Measurements from ENCODE around the gene TGFBR3.

Gene TGFBR3

DNA sequence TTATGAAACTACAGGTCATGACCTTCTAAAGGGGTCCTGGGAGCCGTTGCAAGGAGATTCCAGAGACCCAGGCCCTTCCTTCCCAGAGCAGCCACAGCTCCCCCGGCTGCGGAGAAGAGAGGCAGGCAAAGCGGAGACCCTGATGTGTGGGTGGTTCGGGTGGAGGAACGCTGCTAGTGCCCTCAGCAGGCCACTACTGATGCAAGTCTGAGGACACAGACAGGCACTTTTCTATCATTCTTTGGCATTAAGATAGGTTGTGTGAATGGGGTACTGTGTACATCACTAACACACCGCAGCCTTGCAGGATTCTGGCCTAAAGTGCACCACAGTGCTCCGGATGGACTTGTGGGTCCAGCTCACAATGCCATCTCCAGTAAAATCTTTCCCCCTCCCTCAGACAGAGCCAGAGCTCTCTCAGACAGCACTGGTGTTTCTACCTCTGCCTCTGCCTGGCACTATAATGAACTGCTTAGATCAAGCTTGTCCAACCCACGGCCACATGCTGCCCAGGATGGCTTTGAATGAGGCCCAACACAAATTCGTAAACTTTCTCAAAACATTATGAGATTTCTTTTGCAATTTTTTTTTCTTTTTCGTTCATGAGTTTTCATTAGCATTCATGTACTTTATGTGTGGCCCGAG is 121.4 kb downstream of the TGFBR3 start:
- no peak for DNase-seq
- H3K9me3 ChIP-seq (ENCODE audit: control insufficient read depth, low read length) = no peaks in the 10 kb centered on the region
- no peak overlapping the region for H3K27ac ChIP-seq (ENCODE audit: insufficient read depth, low read length, poor library complexity, severe bottlenecking)
- H3K4me1 ChIP-seq (ENCODE audit: control insufficient read depth, insufficient read depth, low read length, poor library complexity, severe bottlenecking) = no peaks in the 10 kb centered on the region
- H3K36me3 ChIP-seq (ENCODE audit: control insufficient read depth, insufficient read depth, low read length) = no peaks in the 10 kb centered on the region
- H3K4me3 ChIP-seq (ENCODE audit: insufficient read depth, low read depth, low read length, poor library complexity, severe bottlenecking) = no peak overlapping the region
- H3K27me3 ChIP-seq (replicated peaks; ENCODE audit: control insufficient read depth, insufficient read depth, low read length, poor library complexity, severe bottlenecking) = no peaks in the 10 kb centered on the region

DNA sequence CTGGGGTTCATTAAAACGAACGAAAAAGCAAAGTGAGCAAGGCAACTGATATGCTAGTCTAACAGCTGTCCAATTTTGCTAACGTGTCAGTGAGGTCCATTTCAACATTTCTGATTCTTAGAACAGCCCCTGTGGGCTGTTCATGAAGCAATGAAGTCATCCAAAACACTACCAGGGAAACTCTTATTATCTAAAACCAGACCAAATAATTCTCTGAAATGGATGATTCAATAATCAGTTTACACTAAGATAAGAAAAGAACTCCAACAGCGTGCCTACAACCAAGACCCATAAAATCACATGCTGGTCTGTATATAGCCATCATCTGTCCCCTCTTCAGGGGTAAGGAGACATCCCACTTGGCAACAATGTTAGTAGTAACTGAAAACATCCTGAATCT is 122.7 kb downstream of the TGFBR3 start:
- no peak for DNase-seq
- H3K27ac ChIP-seq (ENCODE audit: insufficient read depth, low read length, poor library complexity, severe bottlenecking) = no peak overlapping the region
- no peak overlapping the region for H3K4me3 ChIP-seq (ENCODE audit: insufficient read depth, low read depth, low read length, poor library complexity, severe bottlenecking)
- H3K36me3 ChIP-seq (ENCODE audit: control insufficient read depth, insufficient read depth, low read length) = no peaks in the 10 kb centered on the region
- H3K27me3 ChIP-seq (replicated peaks; ENCODE audit: control insufficient read depth, insufficient read depth, low read length, poor library complexity, severe bottlenecking) = no peaks in the 10 kb centered on the region
- no peaks in the 10 kb centered on the region for H3K4me1 ChIP-seq (ENCODE audit: control insufficient read depth, insufficient read depth, low read length, poor library complexity, severe bottlenecking)
- H3K9me3 ChIP-seq (ENCODE audit: control insufficient read depth, low read length) = no peaks in the 10 kb centered on the region

DNA sequence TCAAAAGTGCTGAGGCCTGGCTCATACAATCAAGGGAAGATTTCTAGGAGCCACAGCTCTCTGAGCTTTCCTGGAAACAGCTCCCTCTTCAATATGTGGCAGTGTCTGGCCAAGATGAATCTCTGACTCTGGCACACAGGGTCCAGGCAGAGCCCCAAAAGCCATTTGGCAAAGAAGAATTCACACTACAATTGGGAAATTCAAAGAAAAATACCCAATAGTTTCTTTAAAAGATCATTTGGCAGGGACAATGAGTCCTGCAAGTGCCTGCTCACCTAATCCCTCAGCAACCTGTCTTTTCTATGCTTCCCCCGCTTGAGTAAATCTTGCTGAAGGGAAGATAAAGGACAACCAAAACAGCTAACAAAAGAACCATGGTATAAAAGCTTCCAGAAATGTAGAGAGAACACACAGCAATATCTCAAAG is 124.6 kb downstream of the TGFBR3 start:
- Histone ChIP-seq H3K36me3 (ENCODE audit: control insufficient read depth, insufficient read depth, low read length) (no peaks in the 10 kb centered on the region), H3K27me3 (replicated peaks; ENCODE audit: control insufficient read depth, insufficient read depth, low read length, poor library complexity, severe bottlenecking) (no peaks in the 10 kb centered on the region), H3K27ac (ENCODE audit: insufficient read depth, low read length, poor library complexity, severe bottlenecking) (no peak overlapping the region), H3K9me3 (ENCODE audit: control insufficient read depth, low read length) (no peaks in the 10 kb centered on the region), H3K4me3 (ENCODE audit: insufficient read depth, low read depth, low read length, poor library complexity, severe bottlenecking) (no peak overlapping the region), H3K4me1 (ENCODE audit: control insufficient read depth, insufficient read depth, low read length, poor library complexity, severe bottlenecking) (no peaks in the 10 kb centered on the region)
- no peak for DNase-seq

DNA sequence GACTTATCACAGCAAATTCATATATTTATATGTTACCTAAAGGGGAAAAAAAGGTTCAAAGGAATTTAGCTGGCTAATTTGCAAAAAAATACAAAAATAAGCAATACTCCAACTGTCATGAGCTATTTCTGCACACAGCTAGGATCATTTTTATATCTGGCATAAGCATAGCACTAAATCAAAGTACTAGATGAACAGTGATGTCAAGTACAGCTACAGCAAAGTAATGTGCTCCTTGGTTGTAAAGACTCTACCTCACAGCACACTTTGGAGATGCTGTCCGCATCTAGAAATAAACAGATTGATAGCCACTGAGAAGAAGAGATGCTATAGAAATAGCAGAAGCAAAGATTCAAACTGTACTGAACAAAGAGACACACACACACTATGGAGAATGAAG is 125.4 kb downstream of the TGFBR3 start:
- DNase-seq = no peak
- H3K27me3 ChIP-seq (replicated peaks; ENCODE audit: control insufficient read depth, insufficient read depth, low read length, poor library complexity, severe bottlenecking) = no peaks in the 10 kb centered on the region
- no peak overlapping the region for H3K27ac ChIP-seq (ENCODE audit: insufficient read depth, low read length, poor library complexity, severe bottlenecking)
- H3K4me3 ChIP-seq (ENCODE audit: insufficient read depth, low read depth, low read length, poor library complexity, severe bottlenecking) = no peak overlapping the region
- H3K4me1 ChIP-seq (ENCODE audit: control insufficient read depth, insufficient read depth, low read length, poor library complexity, severe bottlenecking) = no peaks in the 10 kb centered on the region
- H3K36me3 ChIP-seq (ENCODE audit: control insufficient read depth, insufficient read depth, low read length) = no peaks in the 10 kb centered on the region
- H3K9me3 ChIP-seq (ENCODE audit: control insufficient read depth, low read length) = no peaks in the 10 kb centered on the region

DNA sequence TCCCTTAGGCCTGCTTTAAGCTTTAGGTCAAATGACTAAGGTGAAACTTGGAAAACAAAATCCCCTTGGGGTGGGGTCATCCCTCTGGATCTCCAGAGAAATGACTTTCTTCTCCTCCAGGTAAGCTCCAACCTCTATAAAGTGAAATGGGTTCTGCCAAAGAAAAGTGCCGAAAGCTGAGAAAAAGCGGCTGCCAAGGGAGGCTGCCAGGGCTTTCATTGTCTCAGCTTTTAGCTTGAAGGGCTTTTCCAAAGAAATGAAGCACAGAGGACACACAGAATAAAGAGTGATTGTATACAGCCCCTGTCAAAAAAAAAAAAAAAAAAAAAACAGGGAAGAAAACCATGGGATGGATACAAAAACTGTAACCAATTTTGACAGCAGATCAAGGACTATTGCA is 126.9 kb downstream of the TGFBR3 start:
- DNase-seq = no peak
- Histone ChIP-seq H3K9me3 (ENCODE audit: control insufficient read depth, low read length) (no peaks in the 10 kb centered on the region), H3K27ac (ENCODE audit: insufficient read depth, low read length, poor library complexity, severe bottlenecking) (no peak overlapping the region), H3K36me3 (ENCODE audit: control insufficient read depth, insufficient read depth, low read length) (no peaks in the 10 kb centered on the region), H3K27me3 (replicated peaks; ENCODE audit: control insufficient read depth, insufficient read depth, low read length, poor library complexity, severe bottlenecking) (no peaks in the 10 kb centered on the region), H3K4me1 (ENCODE audit: control insufficient read depth, insufficient read depth, low read length, poor library complexity, severe bottlenecking) (no peaks in the 10 kb centered on the region), H3K4me3 (ENCODE audit: insufficient read depth, low read depth, low read length, poor library complexity, severe bottlenecking) (no peak overlapping the region)

DNA sequence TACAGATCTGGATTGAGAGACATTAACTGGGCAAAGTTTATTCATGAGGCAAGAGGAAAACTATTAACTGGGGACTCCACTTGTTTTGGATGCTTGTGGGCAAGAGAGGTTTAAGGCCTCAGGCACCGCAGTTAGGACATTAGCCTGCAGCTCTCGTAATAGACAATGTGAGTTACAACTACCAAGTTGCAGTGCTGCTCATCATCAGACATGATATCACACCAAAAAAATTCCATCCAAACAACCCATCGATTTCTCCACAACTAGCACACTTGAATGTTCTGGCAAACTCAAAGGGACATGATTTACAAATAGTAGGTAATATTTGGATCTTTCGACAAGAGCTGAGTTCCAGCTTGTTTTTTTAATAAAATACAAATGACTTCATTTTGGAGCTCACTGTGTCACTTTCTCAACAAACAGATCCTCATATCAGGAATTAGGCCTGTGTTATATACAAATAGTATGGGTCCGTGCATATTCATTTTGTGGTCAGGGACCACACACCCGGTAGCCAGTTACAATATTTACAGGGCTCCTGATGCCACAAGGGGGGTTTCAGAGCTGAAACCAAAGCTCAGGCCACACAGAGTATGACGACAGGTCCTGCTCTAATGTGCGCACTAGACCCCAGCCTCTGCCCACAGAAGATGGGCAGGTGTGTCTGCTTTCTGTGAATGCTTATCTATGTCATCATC is 128.0 kb downstream of the TGFBR3 start:
- no peak overlapping the region for H3K27ac ChIP-seq (ENCODE audit: insufficient read depth, low read length, poor library complexity, severe bottlenecking)
- DNase-seq = no peak
- H3K4me1 ChIP-seq (ENCODE audit: control insufficient read depth, insufficient read depth, low read length, poor library complexity, severe bottlenecking) = no peaks in the 10 kb centered on the region
- H3K9me3 ChIP-seq (ENCODE audit: control insufficient read depth, low read length) = no peaks in the 10 kb centered on the region
- no peaks in the 10 kb centered on the region for H3K36me3 ChIP-seq (ENCODE audit: control insufficient read depth, insufficient read depth, low read length)
- no peaks in the 10 kb centered on the region for H3K27me3 ChIP-seq (replicated peaks; ENCODE audit: control insufficient read depth, insufficient read depth, low read length, poor library complexity, severe bottlenecking)
- H3K4me3 ChIP-seq (ENCODE audit: insufficient read depth, low read depth, low read length, poor library complexity, severe bottlenecking) = no peak overlapping the region

DNA sequence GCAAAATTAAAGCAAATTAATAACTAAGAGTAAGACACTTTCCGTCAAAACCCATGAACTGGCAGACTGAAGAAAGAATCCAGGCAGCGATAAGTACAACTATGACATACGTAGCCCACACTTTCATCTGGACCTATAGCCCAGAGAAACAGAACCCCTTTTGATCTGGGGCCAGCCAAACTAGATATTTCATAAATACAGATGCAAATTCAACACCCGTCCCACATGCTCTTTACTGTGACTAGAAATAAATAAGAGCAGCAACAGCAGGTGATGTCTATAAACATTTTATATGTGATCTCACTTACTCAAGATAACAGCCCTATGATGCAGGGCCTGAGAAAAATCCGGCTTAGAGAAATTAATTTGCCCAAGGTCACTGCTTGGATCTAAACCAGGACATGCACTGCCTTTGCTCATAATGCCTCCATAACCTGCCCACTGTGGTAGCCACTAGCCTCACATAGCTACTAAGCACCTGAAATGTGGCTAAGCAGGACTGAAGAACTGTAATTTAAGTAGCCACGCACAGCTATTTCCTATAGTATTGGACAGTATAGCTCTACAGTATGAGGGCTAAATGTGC is 130.2 kb downstream of the TGFBR3 start:
- no peak for DNase-seq

DNA sequence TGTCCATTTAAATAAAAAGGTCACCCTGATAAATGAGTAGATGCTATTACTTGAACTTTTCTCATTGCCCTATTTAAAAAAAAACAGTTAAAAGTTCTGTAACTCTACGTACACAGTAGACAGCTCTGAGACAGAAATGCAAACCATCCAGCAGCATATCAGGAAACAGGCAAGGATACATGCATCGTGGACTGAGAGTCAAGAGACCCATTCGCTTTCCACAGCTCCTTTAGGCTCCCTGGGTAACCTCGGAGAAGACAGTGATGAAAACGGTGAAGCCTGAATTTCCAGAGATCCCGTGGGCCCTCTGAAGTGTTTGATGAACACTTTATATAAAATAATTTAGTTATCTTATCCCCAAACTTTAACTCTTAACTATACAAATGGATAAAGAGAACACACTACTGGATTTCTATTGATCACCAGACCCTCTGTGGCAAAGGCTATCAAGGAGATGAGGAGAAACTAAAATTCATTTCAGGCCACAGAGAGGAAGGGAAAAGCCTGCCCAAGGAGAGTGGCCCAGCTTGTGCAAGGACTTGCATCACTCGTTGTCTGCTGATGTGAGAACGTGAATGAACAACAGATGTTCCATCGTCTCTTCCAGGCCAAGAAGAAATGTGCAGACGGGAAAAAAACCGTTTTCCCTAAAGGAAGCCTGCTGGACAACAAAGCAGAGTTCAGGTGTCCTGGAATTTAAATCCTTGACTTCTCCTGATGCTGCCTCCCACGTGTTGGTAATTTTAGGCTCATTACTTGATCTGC is 131.0 kb downstream of the TGFBR3 start:
- Histone ChIP-seq H3K27ac (ENCODE audit: insufficient read depth, low read length, poor library complexity, severe bottlenecking) (no peak overlapping the region), H3K4me3 (ENCODE audit: insufficient read depth, low read depth, low read length, poor library complexity, severe bottlenecking) (no peak overlapping the region), H3K9me3 (ENCODE audit: control insufficient read depth, low read length) (no peaks in the 10 kb centered on the region), H3K36me3 (ENCODE audit: control insufficient read depth, insufficient read depth, low read length) (no peaks in the 10 kb centered on the region), H3K4me1 (ENCODE audit: control insufficient read depth, insufficient read depth, low read length, poor library complexity, severe bottlenecking) (no peaks in the 10 kb centered on the region), H3K27me3 (replicated peaks; ENCODE audit: control insufficient read depth, insufficient read depth, low read length, poor library complexity, severe bottlenecking) (no peaks in the 10 kb centered on the region)
- no peak for DNase-seq

More for the DNA sequence above, 130.2 kb downstream of the TGFBR3 start:
- no peaks in the 10 kb centered on the region for H3K27me3 ChIP-seq (replicated peaks; ENCODE audit: control insufficient read depth, insufficient read depth, low read length, poor library complexity, severe bottlenecking)
- H3K9me3 ChIP-seq (ENCODE audit: control insufficient read depth, low read length) = no peaks in the 10 kb centered on the region
- no peaks in the 10 kb centered on the region for H3K4me1 ChIP-seq (ENCODE audit: control insufficient read depth, insufficient read depth, low read length, poor library complexity, severe bottlenecking)
- no peak overlapping the region for H3K27ac ChIP-seq (ENCODE audit: insufficient read depth, low read length, poor library complexity, severe bottlenecking)
- H3K36me3 ChIP-seq (ENCODE audit: control insufficient read depth, insufficient read depth, low read length) = no peaks in the 10 kb centered on the region
- H3K4me3 ChIP-seq (ENCODE audit: insufficient read depth, low read depth, low read length, poor library complexity, severe bottlenecking) = no peak overlapping the region

DNA sequence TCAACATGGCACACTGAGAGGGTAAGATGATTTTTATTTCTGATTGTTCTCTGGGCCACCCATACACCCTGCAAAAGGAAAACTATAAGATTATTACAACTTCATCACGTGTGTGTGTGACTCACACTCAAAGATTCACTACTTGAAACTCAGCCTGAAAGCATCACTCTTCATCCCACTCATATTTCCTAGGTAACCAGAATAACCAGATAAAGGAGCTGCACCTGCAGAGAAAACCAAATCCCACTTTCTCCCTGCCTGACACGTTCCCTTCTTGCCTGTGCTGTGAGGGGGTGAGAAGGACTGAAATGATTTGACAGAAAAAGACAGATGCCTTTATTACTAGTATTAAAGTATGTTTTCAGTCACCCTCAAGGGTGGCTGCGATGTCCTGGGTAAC is 131.6 kb downstream of the TGFBR3 start:
- Histone ChIP-seq H3K36me3 (ENCODE audit: control insufficient read depth, insufficient read depth, low read length) (no peaks in the 10 kb centered on the region), H3K27me3 (replicated peaks; ENCODE audit: control insufficient read depth, insufficient read depth, low read length, poor library complexity, severe bottlenecking) (no peaks in the 10 kb centered on the region), H3K9me3 (ENCODE audit: control insufficient read depth, low read length) (no peaks in the 10 kb centered on the region), H3K4me3 (ENCODE audit: insufficient read depth, low read depth, low read length, poor library complexity, severe bottlenecking) (no peak overlapping the region), H3K27ac (ENCODE audit: insufficient read depth, low read length, poor library complexity, severe bottlenecking) (no peak overlapping the region), H3K4me1 (ENCODE audit: control insufficient read depth, insufficient read depth, low read length, poor library complexity, severe bottlenecking) (no peaks in the 10 kb centered on the region)
- DNase-seq = no peak

DNA sequence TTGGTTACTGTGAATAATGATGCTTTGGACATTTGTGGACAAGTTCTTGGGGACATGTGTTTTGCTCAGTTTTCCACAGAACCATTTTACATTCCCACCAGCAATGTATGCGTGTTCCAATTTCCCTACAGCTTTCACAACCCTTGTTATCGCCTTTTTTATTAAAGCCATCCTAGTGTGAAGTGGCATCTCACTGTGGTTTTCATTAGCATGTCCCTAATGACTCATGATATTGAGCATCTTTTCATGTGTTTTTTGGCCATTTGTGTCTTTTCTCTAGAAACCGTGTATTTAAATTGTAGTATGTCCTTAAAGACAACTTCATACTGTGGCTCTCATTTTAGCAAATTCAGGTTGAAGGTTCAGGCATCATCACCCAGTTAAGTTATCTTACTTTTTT is 132.1 kb downstream of the TGFBR3 start:
- Histone ChIP-seq H3K27ac (ENCODE audit: insufficient read depth, low read length, poor library complexity, severe bottlenecking) (no peak overlapping the region), H3K4me1 (ENCODE audit: control insufficient read depth, insufficient read depth, low read length, poor library complexity, severe bottlenecking) (no peaks in the 10 kb centered on the region), H3K9me3 (ENCODE audit: control insufficient read depth, low read length) (no peaks in the 10 kb centered on the region), H3K4me3 (ENCODE audit: insufficient read depth, low read depth, low read length, poor library complexity, severe bottlenecking) (no peak overlapping the region), H3K36me3 (ENCODE audit: control insufficient read depth, insufficient read depth, low read length) (no peaks in the 10 kb centered on the region), H3K27me3 (replicated peaks; ENCODE audit: control insufficient read depth, insufficient read depth, low read length, poor library complexity, severe bottlenecking) (no peaks in the 10 kb centered on the region)
- no peak for DNase-seq

Measured in effector memory CD4-positive, alpha-beta T cell (primary cell).